HCT116 (cell line): ENCODE results near the gene ATP5PO. TPM values are rescaled to one million over a fixed set of nuclear protein-coding genes. Genes with fewer than 3 reads are reported as not detected.

ENCODE experiments used
- ATAC-seq: fragments of 200-7000 bp; cut with Tn5 transposase; 2 replicates; pipeline ENCODE4 v1.9.1; 2020; ENCODE audit warnings: mild to moderate bottlenecking, moderate library complexity
- BruUV-seq: library from RNA; stranded (reverse); fragments of 400-500 nt; replicated peaks from 2 replicates; lab custom pipeline; 2021; lab: Mats Ljungman, UMichigan
- CTCF ChIA-PET: fragments of 300-600 bp; sonication (Branson Sonifier 250); formaldehyde crosslinking; loops from one replicate; lab custom pipeline; 2021; ENCODE audit warnings: antibody characterized with exemption; lab: Charles Lee
- POLR2A ChIA-PET: fragments of 300-600, 350-600 bp; sonication (Branson Sonifier 250); formaldehyde crosslinking; loops from one replicate; lab custom pipeline; 2021; ENCODE audit warnings: antibody characterized with exemption; lab: Charles Lee
- RAD21 ChIA-PET, 2 experiments: fragments of 300-600 bp; sonication (Branson Sonifier 250); formaldehyde crosslinking; loops; one replicate each; lab custom pipeline; 2023; ENCODE audit warnings: low total read pairs in 2 of 2; ENCODE audit not compliant: uncharacterized antibody in 2 of 2, unreplicated experiment in 2 of 2, low non-redundant PET in 1 of 2; lab: Charles Lee
- DNase-seq: peaks from one replicate; pipeline ENCODE4 v3.0.0-alpha.2; 2010; ENCODE audit warnings: low read depth, low spot score
- H2AFZ ChIP-seq: fragments of 200-600 bp; shearing (Covaris generic), sonication (generic); 2 replicates; pipeline ENCODE4 v1.6.1; 2017; ENCODE audit warnings: low read depth, mixed run types, mixed read lengths, antibody characterized with exemption, low read length; ENCODE audit not compliant: poor library complexity, severe bottlenecking
- H3K27ac ChIP-seq: 2 replicates; pipeline ENCODE4 v1.5.1; 2012; ENCODE audit warnings: low read depth, low read length
- H3K27me3 ChIP-seq: fragments of 200-600 bp; sonication (generic); 2 replicates; pipeline ENCODE4 v1.6.1; 2016; ENCODE audit warnings: mixed run types, low read length, mixed read lengths; ENCODE audit not compliant: insufficient read depth
- H3K36me3 ChIP-seq, 2 experiments: fragments of 200-500 bp in 1 of 2; fragments of 200-600 bp in 1 of 2; sonication (Bioruptor generic) in 1 of 2; sonication (generic) in 1 of 2; 2 replicates each; pipeline versions ENCODE4 v1.5.1 to v1.6.1; 2014 to 2016; ENCODE audit warnings: low read length in 2 of 2, inconsistent platforms in 1 of 2, mixed read lengths in 1 of 2, mixed run types in 1 of 2; ENCODE audit not compliant: insufficient read depth in 2 of 2, control insufficient read depth in 1 of 2
- H3K4me1 ChIP-seq, 2 experiments: fragments of 200-600 bp in 1 of 2; sonication (generic) in 1 of 2; 2 replicates each; pipeline versions ENCODE4 v1.5.1 to v1.6.1; 2012 to 2017; ENCODE audit warnings: low read length in 2 of 2, inconsistent platforms in 1 of 2, mild to moderate bottlenecking in 1 of 2, mixed read lengths in 1 of 2, mixed run types in 1 of 2, moderate library complexity in 1 of 2; ENCODE audit not compliant: insufficient read depth in 2 of 2, control insufficient read depth in 1 of 2
- H3K4me2 ChIP-seq: fragments of 200-600 bp; sonication (generic); 2 replicates; pipeline ENCODE4 v1.6.1; 2017; ENCODE audit warnings: mixed run types, low read length, mixed read lengths
- H3K4me3 ChIP-seq, 2 experiments: fragments of 200-600 bp in 1 of 2; sonication (generic) in 1 of 2; replicated peaks in 1 of 2; 2 replicates each; pipeline ENCODE4 v1.5.1; 2011 to 2016; ENCODE audit warnings: low read length in 2 of 2, control low read depth in 1 of 2, low read depth in 1 of 2, mild to moderate bottlenecking in 1 of 2, mixed read lengths in 1 of 2, mixed run types in 1 of 2
- H3K79me2 ChIP-seq: fragments of 200-600 bp; sonication (generic); 2 replicates; pipeline ENCODE4 v1.6.1; 2017; ENCODE audit warnings: mild to moderate bottlenecking, mixed run types, low read length, moderate library complexity, mixed read lengths; ENCODE audit not compliant: insufficient read depth
- H3K9ac ChIP-seq: fragments of 200-600 bp; sonication (generic); 2 replicates; pipeline ENCODE4 v1.6.1; 2016; ENCODE audit warnings: low read length, mixed read lengths
- H3K9me2 ChIP-seq: fragments of 200-600 bp; sonication (generic), shearing (Covaris generic); 2 replicates; pipeline ENCODE4 v1.6.1; 2017; ENCODE audit warnings: mixed run types, mild to moderate bottlenecking, moderate library complexity; ENCODE audit not compliant: insufficient read depth
- H3K9me3 ChIP-seq, 2 experiments: fragments of 200-500 bp in 1 of 2; fragments of 200-600 bp in 1 of 2; sonication (Bioruptor generic) in 1 of 2; sonication (generic) in 1 of 2; 2 replicates each; pipeline ENCODE4 v1.6.1; 2014 to 2017; ENCODE audit warnings: low read length in 2 of 2, mixed read lengths in 2 of 2, inconsistent platforms in 1 of 2, low read depth in 1 of 2, mild to moderate bottlenecking in 1 of 2, mixed run types in 1 of 2, moderate library complexity in 1 of 2; ENCODE audit not compliant: control insufficient read depth in 1 of 2, insufficient read depth in 1 of 2
- H4K20me1 ChIP-seq: fragments of 200-600 bp; sonication (generic), shearing (Covaris generic); 2 replicates; pipeline ENCODE4 v1.6.1; 2017; ENCODE audit warnings: mixed run types, mild to moderate bottlenecking, moderate library complexity; ENCODE audit not compliant: insufficient read depth
- ATF3 ChIP-seq: IDR thresholded peaks from 2 replicates; pipeline ENCODE4 v1.6.1; 2012
- CBX3 ChIP-seq: IDR thresholded peaks from 2 replicates; pipeline ENCODE4 v1.6.1; 2012; ENCODE audit warnings: low read depth
- CEBPB ChIP-seq: IDR thresholded peaks from 2 replicates; pipeline ENCODE4 v1.6.1; 2012; ENCODE audit warnings: low read depth
- CTCF ChIP-seq, 3 experiments: fragments of 200-600 bp in 1 of 3; sonication (generic) in 1 of 3; IDR thresholded peaks in 2 of 3; conservative IDR thresholded peaks in 1 of 3; 2 replicates each; pipeline ENCODE4 v1.5.1; 2012 to 2017; ENCODE audit warnings: low read depth in 2 of 3, low read length in 2 of 3, antibody characterized with exemption in 1 of 3, borderline replicate concordance in 1 of 3, control low read depth in 1 of 3, mild to moderate bottlenecking in 1 of 3, mixed read lengths in 1 of 3, mixed run types in 1 of 3, moderate library complexity in 1 of 3; ENCODE audit not compliant: insufficient read depth in 1 of 3
- EGR1 ChIP-seq: IDR thresholded peaks from 2 replicates; pipeline ENCODE4 v1.6.1; 2012; ENCODE audit warnings: low read depth
- EZH2 ChIP-seq: fragments of 200-600 bp; sonication (generic); IDR thresholded peaks from 2 replicates; pipeline ENCODE4 v1.6.1; 2017; ENCODE audit warnings: antibody characterized with exemption, mixed run types
- EZH2phosphoT487 ChIP-seq: fragments of 200-600 bp; IDR thresholded peaks from 2 replicates; pipeline ENCODE4 v1.6.1; 2018; ENCODE audit warnings: antibody characterized with exemption, borderline replicate concordance
- JUND ChIP-seq: IDR thresholded peaks from 2 replicates; pipeline ENCODE4 v1.6.1; 2012
- MAX ChIP-seq: IDR thresholded peaks from 2 replicates; pipeline ENCODE4 v1.6.1; 2012
- RAD21 ChIP-seq: IDR thresholded peaks from 2 replicates; pipeline ENCODE4 v1.6.1; 2012; ENCODE audit warnings: low read depth, mild to moderate bottlenecking
- SIN3A ChIP-seq: IDR thresholded peaks from 2 replicates; pipeline ENCODE4 v1.6.1; 2012; ENCODE audit warnings: low read depth
- SP1 ChIP-seq: IDR thresholded peaks from 2 replicates; pipeline ENCODE4 v1.6.1; 2012; ENCODE audit warnings: low read depth
- TCF7L2 ChIP-seq: IDR thresholded peaks from 2 replicates; pipeline ENCODE4 v1.7.0; 2011; ENCODE audit warnings: borderline replicate concordance, inconsistent platforms; ENCODE audit not compliant: insufficient read depth, insufficient read length; ENCODE audit errors: extremely low read depth
- YY1 ChIP-seq: IDR thresholded peaks from 2 replicates; pipeline ENCODE4 v1.6.1; 2011; ENCODE audit warnings: low read length, low read depth, moderate library complexity, mild to moderate bottlenecking; ENCODE audit not compliant: insufficient replicate concordance; ENCODE audit errors: extremely low read depth
- ZBTB33 ChIP-seq: IDR thresholded peaks from 2 replicates; pipeline ENCODE4 v1.6.1; 2011; ENCODE audit warnings: mild to moderate bottlenecking, low read length, moderate library complexity; ENCODE audit not compliant: insufficient replicate concordance; ENCODE audit errors: extremely low read depth
- ZNF274 ChIP-seq: fragments of 200-500 bp; sonication (Bioruptor generic); IDR thresholded peaks from 2 replicates; pipeline ENCODE4 v1.6.1; 2014; ENCODE audit warnings: mild to moderate bottlenecking, low read depth, low read length, inconsistent platforms
- intact Hi-C: fragments of 100-400 bp; cut with micrococcal nuclease; formaldehyde crosslinking; loops from 2 replicates; pipeline ENCODE4 v1.10.0; 2022
- total RNA-seq: library from RNA; stranded (reverse); gene quantifications from one replicate; pipeline ENCODE4 v1.2.1, GENCODE V29; 2021; ENCODE audit not compliant: unreplicated experiment

ATP5PO gene
- total RNA-seq, 1 experiment from 2014 or later, result 238 TPM

GRCh38 chr21:33896691-33897090 is 18.9 kb downstream of the ATP5PO start:
- no peaks in the 10 kb centered on the region for H3K36me3 ChIP-seq
- no peak for DNase-seq
- H3K9me3 ChIP-seq, result no peaks in the 10 kb centered on the region
- TF ChIP-seq ZBTB33, result no peak
- no peak for TF ChIP-seq EZH2phosphoT487
- TF ChIP-seq SP1, result no peak
- no peak for TF ChIP-seq TCF7L2
- no peak for TF ChIP-seq RAD21
- no peak for TF ChIP-seq MAX
- TF ChIP-seq ATF3, result no peak
- no peak for TF ChIP-seq CEBPB
- no peak for TF ChIP-seq JUND
- no peak for TF ChIP-seq CTCF (IDR thresholded peaks at IDR 0.05 in 2 of 3, conservative IDR thresholded peaks at IDR 0.05 in 1 of 3; ENCODE audit: borderline replicate concordance in 1 of 3, insufficient read depth in 1 of 3, low read depth in 2 of 3, low read length in 2 of 3)
- TF ChIP-seq CBX3, result no peak
- no peak for TF ChIP-seq EZH2
- TF ChIP-seq YY1, result no peak
- no peak for TF ChIP-seq SIN3A
- no peak for TF ChIP-seq EGR1
- no peak for TF ChIP-seq ZNF274
- no peaks in the 10 kb centered on the region for H4K20me1 ChIP-seq
- no peaks in the 10 kb centered on the region for H3K9me2 ChIP-seq
- no peak overlapping the region for H3K4me3 ChIP-seq
- H3K27me3 ChIP-seq, result no peaks in the 10 kb centered on the region
- CTCF ChIA-PET, result no interaction called here
- no peak overlapping the region for H3K27ac ChIP-seq
- POLR2A ChIA-PET, result no interaction called here
- H3K4me2 ChIP-seq, result no peak overlapping the region
- no peak for ATAC-seq
- H3K9ac ChIP-seq, result no peak overlapping the region
- intact Hi-C loops, result no loop called here
- no peaks in the 10 kb centered on the region for H3K79me2 ChIP-seq
- BruUV-seq, result no TSS peak
- H2AFZ ChIP-seq, result no peak overlapping the region
- H3K4me1 ChIP-seq, result peaks cover 0 to 7% of the 10 kb centered on the region in 2 experiments; a peak in 3 of 4 replicates
- RAD21 ChIA-PET, result no interaction called here
